Endothelial cell of umbilical vein (primary cell): ENCODE data around the gene GPR25. TPM values are rescaled to one million over a fixed set of nuclear protein-coding genes. Genes with fewer than 3 reads are reported as not detected.

Experiments used
- BruUV-seq: library from RNA; stranded (reverse); fragments of 400-500 nt; replicated peaks from 2 replicates; lab custom pipeline; 2021; lab: Mats Ljungman, UMichigan
- CTCF ChIA-PET: fragments of 300-600, 350-600 bp; sonication (Branson Sonifier 250); formaldehyde crosslinking; loops from one replicate; lab custom pipeline; 2021; ENCODE audit warnings: antibody characterized with exemption, inconsistent platforms; lab: Charles Lee
- POLR2A ChIA-PET: fragments of 300-600, 350-600 bp; sonication (Branson Sonifier 250); formaldehyde crosslinking; loops from one replicate; lab custom pipeline; 2021; ENCODE audit warnings: antibody characterized with exemption, inconsistent platforms; lab: Charles Lee
- DNase-seq: peaks from one replicate; pipeline ENCODE4 v3.0.0-alpha.2; 2011; ENCODE audit warnings: low read depth, low spot score
- FAIRE-seq: peaks from 2 replicates; lab custom pipeline; 2011; peaks lifted over from hg19 to GRCh38; lab: Jason Lieb, UNC
- H2AFZ ChIP-seq: 2 replicates; pipeline ENCODE4 v1.6.0; 2012; ENCODE audit warnings: low read depth, low read length, control low read depth, inconsistent platforms
- H3K27ac ChIP-seq: 2 replicates; pipeline ENCODE4 v1.5.1; 2011; ENCODE audit warnings: low read depth, mild to moderate bottlenecking, control low read depth, low read length, moderate library complexity; ENCODE audit not compliant: insufficient read depth
- H3K27me3 ChIP-seq, 2 experiments: 2 replicates each; pipeline versions ENCODE4 v1.6.0 to v1.6.1; 2011; ENCODE audit warnings: low read length in 2 of 2, mixed read lengths in 1 of 2; ENCODE audit not compliant: control insufficient read depth in 2 of 2, insufficient read depth in 2 of 2
- H3K36me3 ChIP-seq, 2 experiments: 2 replicates in 1 of 2; 3 replicates in 1 of 2; pipeline ENCODE4 v1.5.1; 2011; ENCODE audit warnings: low read length in 2 of 2, mild to moderate bottlenecking in 1 of 2, moderate library complexity in 1 of 2; ENCODE audit not compliant: control insufficient read depth in 2 of 2, insufficient read depth in 2 of 2; ENCODE audit errors: extremely low read depth in 1 of 2
- H3K4me1 ChIP-seq: 3 replicates; pipeline ENCODE4 v1.5.1; 2011; ENCODE audit warnings: mild to moderate bottlenecking, low read length; ENCODE audit not compliant: control insufficient read depth, insufficient read depth; ENCODE audit errors: extremely low read depth
- H3K4me2 ChIP-seq: 2 replicates; pipeline ENCODE4 v1.6.1; 2011; ENCODE audit warnings: low read length, control low read depth, mixed read lengths; ENCODE audit not compliant: insufficient read depth
- H3K4me3 ChIP-seq, 3 experiments: fragments of 200-600 bp in 1 of 3; sonication (generic), shearing (Covaris generic) in 1 of 3; replicated peaks in 1 of 3; 2 replicates each; pipeline ENCODE4 v1.5.1; 2011 to 2016; ENCODE audit warnings: control low read depth in 3 of 3, low read length in 3 of 3, mild to moderate bottlenecking in 2 of 3, inconsistent platforms in 1 of 3, low read depth in 1 of 3, moderate library complexity in 1 of 3; ENCODE audit not compliant: insufficient read depth in 1 of 3
- H3K79me2 ChIP-seq: 2 replicates; pipeline ENCODE4 v1.6.0; 2012; ENCODE audit warnings: low read length, inconsistent platforms; ENCODE audit not compliant: control insufficient read depth, insufficient read depth
- H3K9ac ChIP-seq: replicated peaks from 2 replicates; pipeline ENCODE3; 2011; ENCODE audit warnings: low read length, control low read depth; ENCODE audit not compliant: insufficient read depth; ENCODE audit errors: extremely low read depth
- H3K9me1 ChIP-seq: replicated peaks from 3 replicates; pipeline ENCODE4 v1.6.0; 2011; ENCODE audit warnings: mild to moderate bottlenecking, low read length; ENCODE audit not compliant: control insufficient read depth, insufficient read depth; ENCODE audit errors: extremely low read depth
- H3K9me3 ChIP-seq: replicated peaks from 2 replicates; pipeline ENCODE4 v1.5.1; 2012; ENCODE audit warnings: low read length, inconsistent platforms; ENCODE audit not compliant: control insufficient read depth, insufficient read depth
- H4K20me1 ChIP-seq: replicated peaks from 2 replicates; pipeline ENCODE3; 2011; ENCODE audit warnings: mild to moderate bottlenecking, low read length; ENCODE audit not compliant: control insufficient read depth, insufficient read depth; ENCODE audit errors: extremely low read depth
- EZH2 ChIP-seq: IDR thresholded peaks from 2 replicates; pipeline ENCODE4 v1.6.1; 2012; ENCODE audit warnings: borderline replicate concordance, low read depth, mild to moderate bottlenecking, moderate library complexity, low read length, inconsistent platforms; ENCODE audit not compliant: severe bottlenecking
- FOS ChIP-seq: IDR thresholded peaks from 2 replicates; pipeline ENCODE4 v1.6.1; 2011; ENCODE audit warnings: mild to moderate bottlenecking, low read length, moderate library complexity, borderline replicate concordance; ENCODE audit not compliant: insufficient read depth
- GATA2 ChIP-seq: IDR thresholded peaks from 2 replicates; pipeline ENCODE4 v1.7.0; 2011; ENCODE audit warnings: low read depth, mild to moderate bottlenecking, moderate library complexity, mixed read lengths, low read length; ENCODE audit not compliant: insufficient read length, insufficient read depth
- JUN ChIP-seq: IDR thresholded peaks from 2 replicates; pipeline ENCODE4 v1.6.1; 2011; ENCODE audit warnings: borderline replicate concordance, low read depth; ENCODE audit not compliant: insufficient read length, insufficient read depth
- POLR2A ChIP-seq: IDR thresholded peaks from 2 replicates; pipeline ENCODE4 v1.6.1; 2012; ENCODE audit warnings: low read depth, mild to moderate bottlenecking, control low read depth, low read length
- POLR2AphosphoS5 ChIP-seq: IDR thresholded peaks from 2 replicates; pipeline ENCODE4 v1.6.1; 2012; ENCODE audit warnings: low read depth, mild to moderate bottlenecking, control low read depth, low read length, moderate library complexity; ENCODE audit not compliant: insufficient read depth
- dilution Hi-C: fragments of 300-500 bp; cut with MboI; formaldehyde crosslinking; loops from one replicate; pipeline ENCODE4 v1.15.0; 2019; ENCODE audit warnings: low sequenced_read_pairs; ENCODE audit not compliant: extremely low pct_ligation_motif_present
- intact Hi-C: fragments of 100-400 bp; cut with micrococcal nuclease; formaldehyde crosslinking; loops from one replicate; pipeline ENCODE4 v1.10.0; 2022
- polyA plus RNA-seq, 4 experiments: library from polyadenylated mRNA; depleted of rRNA in 3 of 4; stranded (reverse) in 3 of 4; unstranded in 1 of 4; fragments of >200 nt; gene quantifications; 2 replicates each; pipeline versions ENCODE4 v1.2.1 to v1.2.3, GENCODE V29; 2011 to 2012; ENCODE audit warnings: missing spikeins in 1 of 4
- total RNA-seq: library from RNA; stranded (reverse); gene quantifications from 2 replicates; pipeline ENCODE4 v1.2.3, GENCODE V29; 2021
- TF ChIP-seq, protein P1 (sequence below), 2 donors: IDR thresholded peaks; 1 replicate in 1 of 2; 2 replicates in 1 of 2; pipeline ENCODE4 v1.5.1; 2011; ENCODE audit warnings: low read length in 2 of 2, mild to moderate bottlenecking in 2 of 2, moderate library complexity in 2 of 2, control low read depth in 1 of 2, inconsistent platforms in 1 of 2, low read depth in 1 of 2; ENCODE audit not compliant: insufficient read depth in 1 of 2; ENCODE audit errors: extremely low read depth in 1 of 2

GPR25 gene
- total and polyA plus RNA-seq, 2 donors (not counting 3 experiments of a cell fraction or from before 2014, with no cell fraction given): not detected

DNA sequence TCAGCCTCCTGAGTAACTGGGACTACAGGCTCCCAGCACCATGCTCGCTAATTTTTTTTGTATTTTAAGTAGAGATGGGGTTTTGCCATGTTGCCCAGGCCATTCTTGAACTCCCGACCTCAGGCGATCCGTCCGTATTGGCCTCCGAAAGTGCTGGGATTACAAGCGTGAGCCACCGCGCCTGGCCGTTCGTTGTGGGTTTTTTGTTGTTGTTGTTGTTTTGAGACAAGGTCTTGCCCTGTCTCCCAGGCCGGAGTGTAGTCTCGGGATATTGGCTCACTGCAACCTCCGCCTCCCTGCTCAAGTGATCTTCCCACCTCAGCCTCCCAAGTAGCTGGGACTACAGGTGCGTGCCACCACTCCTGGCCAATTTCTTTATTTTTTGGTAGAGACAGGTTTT, 17.2 kb downstream of the GPR25 start:
- POLR2A ChIA-PET: no interaction called here
- no peak overlapping the region for H2AFZ ChIP-seq
- BruUV-seq: no TSS peak
- DNase-seq (no peak), FAIRE-seq (no peak)
- no peak overlapping the region for H3K9ac ChIP-seq
- H3K4me3 ChIP-seq: no peak overlapping the region
- no peak for TF ChIP-seq EZH2
- TF ChIP-seq JUN: no peak
- TF ChIP-seq POLR2A: no peak
- no peak for TF ChIP-seq POLR2AphosphoS5
- dilution Hi-C loops: no loop called here
- intact Hi-C loops: loop anchor here (5.0 kb wide), 2 partner anchors 152 to 222 kb away; partner anchors contain the start of gene CACNA1S
- no peak overlapping the region for H3K27ac ChIP-seq
- H3K9me1 ChIP-seq: no peaks in the 10 kb centered on the region
- CTCF ChIA-PET: interaction anchor here (1.5 to 2.3 kb wide), 3 partner anchors 11 to 151 kb away, joined by 5 to 11 read pairs (median 7); no protein-coding TSS in a partner anchor
- no peaks in the 10 kb centered on the region for H3K79me2 ChIP-seq
- no peaks in the 10 kb centered on the region for H3K36me3 ChIP-seq
- no peaks in the 10 kb centered on the region for H4K20me1 ChIP-seq
- H3K9me3 ChIP-seq: no peaks in the 10 kb centered on the region
- H3K4me2 ChIP-seq: no peak overlapping the region
- no peaks in the 10 kb centered on the region for H3K4me1 ChIP-seq
- peaks cover 39 to 46% of the 10 kb centered on the region in 2 experiments for H3K27me3 ChIP-seq

DNA sequence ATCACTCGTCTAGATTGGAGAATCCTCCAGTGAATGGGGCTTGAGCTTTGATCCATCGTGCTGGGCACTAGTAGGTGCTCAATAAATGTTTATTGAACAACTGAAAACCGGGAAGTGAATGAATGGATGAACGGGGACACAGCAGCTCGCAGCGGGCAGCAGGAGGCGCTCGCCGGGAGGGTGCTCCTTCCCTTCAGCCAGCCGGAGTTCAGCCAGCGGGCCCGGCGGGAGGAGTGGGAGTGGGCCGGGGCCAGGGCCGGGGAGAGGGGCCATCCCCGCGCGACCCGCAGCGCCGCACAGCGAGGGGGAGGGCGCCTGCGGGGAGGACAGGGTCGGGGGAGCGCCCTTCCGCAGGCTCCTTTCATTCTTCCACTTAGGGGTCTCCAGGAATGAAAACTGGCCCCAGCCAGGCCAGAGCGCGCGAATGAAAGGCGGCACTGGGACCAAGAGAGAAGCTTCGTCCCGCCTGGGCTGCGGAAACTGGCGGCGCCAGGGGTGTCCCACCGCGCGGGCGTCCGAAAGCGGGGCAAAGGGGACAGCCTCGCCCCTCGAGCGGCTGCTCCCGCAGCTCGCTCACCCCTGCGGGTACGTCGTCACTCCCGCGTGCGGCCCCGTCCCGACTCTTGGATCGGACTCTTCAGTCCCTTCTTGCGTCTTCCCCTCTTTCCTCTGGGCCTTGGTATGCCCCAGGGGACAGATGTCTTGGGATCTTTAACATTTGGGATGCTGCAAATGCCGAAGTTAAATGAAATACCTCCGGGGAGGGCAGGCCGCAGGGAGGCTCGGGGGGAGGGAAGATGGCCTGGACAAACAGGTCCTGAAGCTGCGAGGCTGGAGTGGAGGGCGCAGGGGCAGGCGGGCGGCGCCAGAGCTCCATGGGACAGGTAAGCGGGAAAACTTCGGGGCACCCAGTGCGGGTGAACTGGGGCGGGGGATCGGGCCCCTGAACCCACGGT, 18.3 kb downstream of the GPR25 start:
- Histone ChIP-seq H3K9ac (peak overlapping the region; percentile 39), H3K9me1 (no peaks in the 10 kb centered on the region), H3K4me2 (peak overlapping the region; percentile 68), H4K20me1 (no peaks in the 10 kb centered on the region), H3K4me1 (no peaks in the 10 kb centered on the region), H3K36me3 (no peaks in the 10 kb centered on the region), H2AFZ (peak overlapping the region; percentile 48), H3K4me3 (peak overlapping the region in 2 of 3 experiments; percentile 30 to 47), H3K9me3 (no peaks in the 10 kb centered on the region), H3K79me2 (no peaks in the 10 kb centered on the region), H3K27ac (no peak overlapping the region), H3K27me3 (peaks cover 39 to 46% of the 10 kb centered on the region in 2 experiments)
- POLR2A ChIA-PET: no interaction called here
- CTCF ChIA-PET: interaction anchor here (0.6 to 2.1 kb wide), 5 partner anchors 9 to 150 kb away, joined by 3 to 11 read pairs (median 3); no protein-coding TSS in a partner anchor
- intact Hi-C loops (loop anchor here (5.0 kb wide), 2 partner anchors 151 to 221 kb away; partner anchors contain the start of gene CACNA1S), dilution Hi-C loops (no loop called here)
- TF ChIP-seq FOS (no peak), GATA2 (no peak), EZH2 (peak; percentile 88)
- TF ChIP-seq, protein P1, sequence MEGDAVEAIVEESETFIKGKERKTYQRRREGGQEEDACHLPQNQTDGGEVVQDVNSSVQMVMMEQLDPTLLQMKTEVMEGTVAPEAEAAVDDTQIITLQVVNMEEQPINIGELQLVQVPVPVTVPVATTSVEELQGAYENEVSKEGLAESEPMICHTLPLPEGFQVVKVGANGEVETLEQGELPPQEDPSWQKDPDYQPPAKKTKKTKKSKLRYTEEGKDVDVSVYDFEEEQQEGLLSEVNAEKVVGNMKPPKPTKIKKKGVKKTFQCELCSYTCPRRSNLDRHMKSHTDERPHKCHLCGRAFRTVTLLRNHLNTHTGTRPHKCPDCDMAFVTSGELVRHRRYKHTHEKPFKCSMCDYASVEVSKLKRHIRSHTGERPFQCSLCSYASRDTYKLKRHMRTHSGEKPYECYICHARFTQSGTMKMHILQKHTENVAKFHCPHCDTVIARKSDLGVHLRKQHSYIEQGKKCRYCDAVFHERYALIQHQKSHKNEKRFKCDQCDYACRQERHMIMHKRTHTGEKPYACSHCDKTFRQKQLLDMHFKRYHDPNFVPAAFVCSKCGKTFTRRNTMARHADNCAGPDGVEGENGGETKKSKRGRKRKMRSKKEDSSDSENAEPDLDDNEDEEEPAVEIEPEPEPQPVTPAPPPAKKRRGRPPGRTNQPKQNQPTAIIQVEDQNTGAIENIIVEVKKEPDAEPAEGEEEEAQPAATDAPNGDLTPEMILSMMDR (IDR thresholded peaks at IDR 0.05; ENCODE audit: extremely low read depth in 1 of 2, insufficient read depth in 1 of 2, low read depth in 1 of 2, low read length in 2 of 2): peak; percentile 50
- BruUV-seq: no TSS peak
- FAIRE-seq (peak; percentile 65), DNase-seq (peak; percentile 27)
